ENCODE measurements around the gene ZFP91. TPM values are rescaled to one million over a fixed set of nuclear protein-coding genes. Genes with fewer than 3 reads are reported as not detected.

The ZFP91 gene
- total and polyA plus RNA-seq, 2 of the 13 experiments (the other 11 are each of a cell fraction or from before 2014, with no cell fraction given) = 13.5 to 38.6 TPM

DNA sequence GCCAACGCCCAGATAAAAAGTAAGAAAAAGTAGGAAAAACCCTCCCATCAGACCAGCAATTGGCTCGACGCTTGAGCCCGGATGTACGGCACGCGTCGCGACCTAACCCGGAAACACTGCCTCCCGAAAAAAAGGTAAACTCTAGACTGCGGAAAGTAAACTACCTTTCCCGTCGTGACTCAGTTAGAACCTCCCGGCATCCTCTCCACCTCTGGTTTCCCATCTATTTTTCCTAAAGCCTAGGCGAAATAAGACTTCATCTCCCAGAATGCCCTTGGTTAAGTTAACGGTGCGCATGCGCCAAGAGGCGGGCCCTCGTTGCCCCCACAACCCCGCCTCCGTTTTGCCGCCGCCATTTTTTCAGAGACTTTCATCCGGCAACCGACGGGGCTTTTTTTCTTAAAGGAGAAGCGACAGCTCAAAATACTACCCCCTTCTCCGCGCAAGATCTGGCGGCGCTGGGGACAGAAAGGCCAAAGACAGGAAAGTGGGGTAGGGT, 678 bp upstream of the ZFP91 start (continued):
- TF ChIP-seq, protein P1, sequence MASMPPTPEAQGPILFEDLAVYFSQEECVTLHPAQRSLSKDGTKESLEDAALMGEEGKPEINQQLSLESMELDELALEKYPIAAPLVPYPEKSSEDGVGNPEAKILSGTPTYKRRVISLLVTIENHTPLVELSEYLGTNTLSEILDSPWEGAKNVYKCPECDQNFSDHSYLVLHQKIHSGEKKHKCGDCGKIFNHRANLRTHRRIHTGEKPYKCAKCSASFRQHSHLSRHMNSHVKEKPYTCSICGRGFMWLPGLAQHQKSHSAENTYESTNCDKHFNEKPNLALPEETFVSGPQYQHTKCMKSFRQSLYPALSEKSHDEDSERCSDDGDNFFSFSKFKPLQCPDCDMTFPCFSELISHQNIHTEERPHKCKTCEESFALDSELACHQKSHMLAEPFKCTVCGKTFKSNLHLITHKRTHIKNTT (CRISPR knock-in tag; IDR thresholded peaks at IDR 0.05) = no peak
- TF ChIP-seq ZBTB38 (CRISPR knock-in tag; IDR thresholded peaks at IDR 0.05) (no peak), BRCA1 (CRISPR knock-in tag; IDR thresholded peaks at IDR 0.05) (no peak), ZFP41 (CRISPR knock-in tag; IDR thresholded peaks at IDR 0.05; ENCODE audit: borderline replicate concordance) (no peak), ZNF780A (CRISPR knock-in tag; IDR thresholded peaks at IDR 0.05) (no peak), CAMTA2 (CRISPR knock-in tag; IDR thresholded peaks at IDR 0.05; ENCODE audit: borderline replicate concordance) (no peak), CHD2 (IDR thresholded peaks at IDR 0.05; ENCODE audit: low read depth, low read length) (no peak), ZFP82 (CRISPR knock-in tag; IDR thresholded peaks at IDR 0.05; ENCODE audit: borderline replicate concordance) (no peak), ZNF296 (CRISPR knock-in tag; conservative IDR thresholded peaks at IDR 0.05) (no peak), ZNF501 (CRISPR knock-in tag; IDR thresholded peaks at IDR 0.05) (peak; percentile 86), ASH2L (IDR thresholded peaks at IDR 0.05; ENCODE audit: insufficient read length, low read depth, low read length) (peak; percentile 91), ZNF562 (CRISPR knock-in tag; IDR thresholded peaks at IDR 0.05; ENCODE audit: borderline replicate concordance) (no peak), ZMYM3 (CRISPR knock-in tag; IDR thresholded peaks at IDR 0.05) (no peak), ZNF879 (CRISPR knock-in tag; IDR thresholded peaks at IDR 0.05) (no peak), ARNTL (CRISPR knock-in tag; IDR thresholded peaks at IDR 0.05) (no peak), ESRRA (CRISPR knock-in tag; IDR thresholded peaks at IDR 0.05; ENCODE audit: low read depth) (no peak)
- TF ChIP-seq, protein P2, sequence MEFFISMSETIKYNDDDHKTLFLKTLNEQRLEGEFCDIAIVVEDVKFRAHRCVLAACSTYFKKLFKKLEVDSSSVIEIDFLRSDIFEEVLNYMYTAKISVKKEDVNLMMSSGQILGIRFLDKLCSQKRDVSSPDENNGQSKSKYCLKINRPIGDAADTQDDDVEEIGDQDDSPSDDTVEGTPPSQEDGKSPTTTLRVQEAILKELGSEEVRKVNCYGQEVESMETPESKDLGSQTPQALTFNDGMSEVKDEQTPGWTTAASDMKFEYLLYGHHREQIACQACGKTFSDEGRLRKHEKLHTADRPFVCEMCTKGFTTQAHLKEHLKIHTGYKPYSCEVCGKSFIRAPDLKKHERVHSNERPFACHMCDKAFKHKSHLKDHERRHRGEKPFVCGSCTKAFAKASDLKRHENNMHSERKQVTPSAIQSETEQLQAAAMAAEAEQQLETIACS (CRISPR knock-in tag; IDR thresholded peaks at IDR 0.05) = no peak
- TF ChIP-seq, protein P3, sequence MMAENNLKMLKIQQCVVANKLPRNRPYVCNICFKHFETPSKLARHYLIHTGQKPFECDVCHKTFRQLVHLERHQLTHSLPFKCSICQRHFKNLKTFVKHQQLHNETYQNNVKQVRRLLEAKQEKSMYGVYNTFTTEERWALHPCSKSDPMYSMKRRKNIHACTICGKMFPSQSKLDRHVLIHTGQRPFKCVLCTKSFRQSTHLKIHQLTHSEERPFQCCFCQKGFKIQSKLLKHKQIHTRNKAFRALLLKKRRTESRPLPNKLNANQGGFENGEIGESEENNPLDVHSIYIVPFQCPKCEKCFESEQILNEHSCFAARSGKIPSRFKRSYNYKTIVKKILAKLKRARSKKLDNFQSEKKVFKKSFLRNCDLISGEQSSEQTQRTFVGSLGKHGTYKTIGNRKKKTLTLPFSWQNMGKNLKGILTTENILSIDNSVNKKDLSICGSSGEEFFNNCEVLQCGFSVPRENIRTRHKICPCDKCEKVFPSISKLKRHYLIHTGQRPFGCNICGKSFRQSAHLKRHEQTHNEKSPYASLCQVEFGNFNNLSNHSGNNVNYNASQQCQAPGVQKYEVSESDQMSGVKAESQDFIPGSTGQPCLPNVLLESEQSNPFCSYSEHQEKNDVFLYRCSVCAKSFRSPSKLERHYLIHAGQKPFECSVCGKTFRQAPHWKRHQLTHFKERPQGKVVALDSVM (CRISPR knock-in tag; IDR thresholded peaks at IDR 0.05) = no peak
- TF ChIP-seq, protein P4, sequence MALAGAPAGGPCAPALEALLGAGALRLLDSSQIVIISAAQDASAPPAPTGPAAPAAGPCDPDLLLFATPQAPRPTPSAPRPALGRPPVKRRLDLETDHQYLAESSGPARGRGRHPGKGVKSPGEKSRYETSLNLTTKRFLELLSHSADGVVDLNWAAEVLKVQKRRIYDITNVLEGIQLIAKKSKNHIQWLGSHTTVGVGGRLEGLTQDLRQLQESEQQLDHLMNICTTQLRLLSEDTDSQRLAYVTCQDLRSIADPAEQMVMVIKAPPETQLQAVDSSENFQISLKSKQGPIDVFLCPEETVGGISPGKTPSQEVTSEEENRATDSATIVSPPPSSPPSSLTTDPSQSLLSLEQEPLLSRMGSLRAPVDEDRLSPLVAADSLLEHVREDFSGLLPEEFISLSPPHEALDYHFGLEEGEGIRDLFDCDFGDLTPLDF (CRISPR knock-in tag; IDR thresholded peaks at IDR 0.05) = no peak; the same call in 1 of the 2 replicates
- TF ChIP-seq, protein P5, sequence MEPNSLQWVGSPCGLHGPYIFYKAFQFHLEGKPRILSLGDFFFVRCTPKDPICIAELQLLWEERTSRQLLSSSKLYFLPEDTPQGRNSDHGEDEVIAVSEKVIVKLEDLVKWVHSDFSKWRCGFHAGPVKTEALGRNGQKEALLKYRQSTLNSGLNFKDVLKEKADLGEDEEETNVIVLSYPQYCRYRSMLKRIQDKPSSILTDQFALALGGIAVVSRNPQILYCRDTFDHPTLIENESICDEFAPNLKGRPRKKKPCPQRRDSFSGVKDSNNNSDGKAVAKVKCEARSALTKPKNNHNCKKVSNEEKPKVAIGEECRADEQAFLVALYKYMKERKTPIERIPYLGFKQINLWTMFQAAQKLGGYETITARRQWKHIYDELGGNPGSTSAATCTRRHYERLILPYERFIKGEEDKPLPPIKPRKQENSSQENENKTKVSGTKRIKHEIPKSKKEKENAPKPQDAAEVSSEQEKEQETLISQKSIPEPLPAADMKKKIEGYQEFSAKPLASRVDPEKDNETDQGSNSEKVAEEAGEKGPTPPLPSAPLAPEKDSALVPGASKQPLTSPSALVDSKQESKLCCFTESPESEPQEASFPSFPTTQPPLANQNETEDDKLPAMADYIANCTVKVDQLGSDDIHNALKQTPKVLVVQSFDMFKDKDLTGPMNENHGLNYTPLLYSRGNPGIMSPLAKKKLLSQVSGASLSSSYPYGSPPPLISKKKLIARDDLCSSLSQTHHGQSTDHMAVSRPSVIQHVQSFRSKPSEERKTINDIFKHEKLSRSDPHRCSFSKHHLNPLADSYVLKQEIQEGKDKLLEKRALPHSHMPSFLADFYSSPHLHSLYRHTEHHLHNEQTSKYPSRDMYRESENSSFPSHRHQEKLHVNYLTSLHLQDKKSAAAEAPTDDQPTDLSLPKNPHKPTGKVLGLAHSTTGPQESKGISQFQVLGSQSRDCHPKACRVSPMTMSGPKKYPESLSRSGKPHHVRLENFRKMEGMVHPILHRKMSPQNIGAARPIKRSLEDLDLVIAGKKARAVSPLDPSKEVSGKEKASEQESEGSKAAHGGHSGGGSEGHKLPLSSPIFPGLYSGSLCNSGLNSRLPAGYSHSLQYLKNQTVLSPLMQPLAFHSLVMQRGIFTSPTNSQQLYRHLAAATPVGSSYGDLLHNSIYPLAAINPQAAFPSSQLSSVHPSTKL (CRISPR knock-in tag; IDR thresholded peaks at IDR 0.05) = no peak
